Hindlimb muscle (tissue), 1 donor: ENCODE measurements around the gene OR52A1. TPM values are rescaled to one million over a fixed set of nuclear protein-coding genes. Genes with fewer than 3 reads are reported as not detected.
"Not testable (repeated sequence)": the region's sequence is repeated elsewhere in the genome, so short reads cannot be mapped to it uniquely, and the experiment has no call there.

Experiments
- DNase-seq: peaks from one replicate; pipeline ENCODE4 v3.0.0-alpha.2; 2013
- polyA plus RNA-seq: library from polyadenylated mRNA; unstranded; fragments of 120-200 nt; gene quantifications from one replicate; pipeline ENCODE4 v1.2.1, GENCODE V29; 2013; ENCODE audit not compliant: insufficient read length

The OR52A1 gene
- polyA plus RNA-seq, result not detected

- no peak for DNase-seq
Measured at GRCh38 chr11:5154657-5155056, at the start of gene OR52A1. Gene OR52A1, minus strand, starts transcription at chr11:5154757. Its CDS starts 2,388 bp downstream, at chr11:5152369.

DNA sequence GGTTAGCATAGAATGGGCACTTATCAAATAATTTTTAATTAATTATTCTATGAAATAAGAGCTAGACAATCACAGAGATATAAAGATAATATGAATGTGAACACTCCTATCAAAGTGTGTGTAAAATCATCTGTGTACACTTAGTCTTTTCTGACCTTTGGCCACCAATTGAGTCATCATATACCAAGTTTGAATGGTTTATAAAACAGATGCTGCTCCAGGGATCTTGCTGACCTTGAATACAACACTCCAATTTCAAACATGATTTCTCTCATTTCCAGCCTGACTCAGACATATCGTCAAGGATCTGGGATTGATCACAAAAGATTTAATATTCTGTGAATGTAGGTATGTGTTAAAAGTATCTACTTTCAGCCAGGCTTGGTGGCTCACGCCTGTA is 48.8 kb upstream of the OR52A1 start:
- no peak for DNase-seq

- no peak for DNase-seq
Measured at GRCh38 chr11:5200582-5200981, 46.0 kb upstream of the OR52A1 start, which contains the start of gene OR51V1. Gene OR51V1, minus strand, starts transcription at chr11:5200682. Its CDS starts 0 bp downstream, at chr11:5200682.

- DNase-seq, result no peak
Measured at GRCh38 chr11:5198285-5198684, 43.7 kb upstream of the OR52A1 start.

DNA sequence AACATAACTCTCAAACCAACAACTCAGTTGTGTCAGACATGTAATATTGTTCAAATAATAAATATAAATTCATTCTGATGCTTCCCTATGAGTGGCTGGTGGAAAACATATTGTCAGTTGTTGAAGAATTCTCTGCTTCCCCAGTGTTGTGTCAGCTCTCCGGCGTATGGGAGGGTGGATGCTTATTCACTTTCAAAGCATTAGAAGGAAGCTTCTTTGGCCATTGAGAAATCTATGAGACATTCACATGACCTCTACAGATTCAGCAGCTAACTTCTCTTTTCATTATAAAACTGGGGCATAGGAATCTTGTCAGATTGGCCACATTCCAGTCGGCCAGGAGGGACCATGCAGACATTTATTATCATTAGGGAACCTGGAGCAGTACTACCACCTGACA is 43.0 kb upstream of the OR52A1 start:
- DNase-seq, result no peak

DNA sequence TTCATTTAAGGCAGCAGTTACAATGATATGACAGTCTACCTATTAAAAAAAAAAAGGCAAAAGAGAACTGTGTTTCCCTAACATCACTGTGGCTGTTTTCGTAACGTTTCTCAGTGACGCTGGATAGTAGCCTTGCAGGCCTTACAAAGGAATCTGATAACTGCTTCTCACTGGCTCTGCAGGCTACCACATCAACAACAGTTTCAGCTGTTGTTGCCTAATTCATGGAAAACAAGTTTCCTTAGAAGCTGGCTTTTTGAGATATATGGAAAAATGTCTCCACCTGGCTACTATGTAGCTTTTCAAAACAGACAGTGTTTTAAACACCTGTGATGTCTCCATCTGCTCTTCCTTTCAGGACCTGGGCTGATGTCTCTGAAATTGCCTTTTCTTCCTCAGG is 42.2 kb upstream of the OR52A1 start:
- DNase-seq, result no peak

DNA sequence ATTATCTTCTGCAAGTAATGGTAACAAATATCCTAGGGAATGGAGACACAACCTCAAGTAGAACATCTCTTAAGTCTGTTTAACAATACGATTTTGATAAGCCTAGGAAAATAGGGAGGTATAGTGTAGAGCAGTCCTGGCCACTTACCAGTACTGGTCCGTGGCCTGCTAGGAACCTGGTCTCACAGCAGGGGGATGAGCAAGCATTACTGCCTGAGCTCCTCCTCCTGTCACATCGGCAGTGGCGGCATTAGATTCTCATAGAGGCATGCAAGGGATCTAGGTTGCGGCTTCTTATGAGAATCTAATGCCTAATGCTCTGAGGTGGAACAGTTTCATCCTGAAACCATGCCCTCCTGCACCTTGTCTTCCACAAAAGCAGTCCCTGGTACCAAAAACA is 41.5 kb upstream of the OR52A1 start:
- no peak for DNase-seq

DNA sequence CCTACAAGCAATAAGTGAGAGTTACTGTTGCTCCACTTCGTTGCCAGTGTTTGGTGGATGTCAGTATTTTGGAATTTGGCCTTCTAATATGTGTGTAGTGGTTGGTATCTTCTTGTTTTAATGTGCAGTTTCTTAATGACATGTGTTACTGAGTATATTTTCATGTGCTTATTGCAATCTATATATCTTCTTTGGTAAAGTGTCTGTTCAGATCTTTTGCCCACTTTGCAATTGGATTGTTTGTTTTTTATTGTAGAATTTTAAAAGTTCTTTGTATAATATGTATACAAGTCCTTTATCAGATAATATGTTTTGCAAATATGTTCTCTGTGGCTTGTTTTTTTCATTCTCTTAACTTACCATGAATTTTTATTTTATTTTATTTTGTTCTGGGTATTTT is 38.2 kb upstream of the OR52A1 start:
- no peak for DNase-seq

GRCh38 chr11:5188201-5188600 is 33.6 kb upstream of the OR52A1 start:
- no peak for DNase-seq

- DNase-seq, result no peak
Measured at GRCh38 chr11:5178046-5178837, 23.7 kb upstream of the OR52A1 start.

DNA sequence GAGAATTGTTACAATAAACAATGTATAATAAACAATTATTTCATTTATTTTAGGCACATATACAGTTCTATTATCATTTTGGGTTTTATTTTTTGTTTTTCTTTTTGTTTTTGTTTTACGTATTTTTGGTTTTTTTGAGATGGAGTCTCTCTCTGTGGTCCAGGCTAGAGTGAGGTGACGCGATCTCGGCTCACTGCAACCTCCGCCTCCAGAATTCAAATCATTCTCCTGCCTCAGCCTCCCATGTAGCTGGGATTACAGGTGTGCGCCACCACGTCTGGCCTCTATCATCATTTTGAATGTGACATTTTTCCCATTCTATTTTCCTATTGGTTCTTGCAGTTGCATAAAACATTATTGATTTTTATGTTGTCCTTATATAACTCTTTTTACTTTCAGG is 20.4 kb upstream of the OR52A1 start:
- no peak for DNase-seq

- no peak for DNase-seq
Measured at GRCh38 chr11:5171856-5172255, 17.3 kb upstream of the OR52A1 start.

GRCh38 chr11:5165898-5166297 is 11.3 kb upstream of the OR52A1 start:
- DNase-seq, result not testable (repeated sequence)

DNA sequence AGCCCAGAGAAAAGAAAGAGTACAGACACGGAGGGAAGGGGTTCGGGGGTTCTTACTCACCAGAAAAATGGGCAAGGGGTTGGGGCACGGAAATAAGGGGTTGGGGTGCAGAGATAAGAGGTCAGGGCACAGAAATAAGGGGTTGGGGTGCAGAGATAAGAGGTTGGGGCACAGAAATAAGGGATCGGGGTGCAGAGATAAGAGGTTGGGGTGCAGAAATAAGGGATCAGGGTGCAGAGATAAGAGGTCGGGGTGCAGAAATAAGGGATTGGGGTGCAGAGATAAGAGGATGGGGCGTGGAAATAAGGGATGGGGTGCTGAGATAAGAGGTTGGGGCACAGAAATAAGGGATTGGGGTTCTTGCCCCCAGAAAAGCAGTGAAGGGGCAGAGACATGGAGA is 10.2 kb upstream of the OR52A1 start:
- DNase-seq, result not testable (repeated sequence)

GRCh38 chr11:5161045-5161444 is 6.5 kb upstream of the OR52A1 start:
- not testable (repeated sequence) for DNase-seq

- not testable (repeated sequence) for DNase-seq
Measured at GRCh38 chr11:5160217-5160616, 5.7 kb upstream of the OR52A1 start.

DNA sequence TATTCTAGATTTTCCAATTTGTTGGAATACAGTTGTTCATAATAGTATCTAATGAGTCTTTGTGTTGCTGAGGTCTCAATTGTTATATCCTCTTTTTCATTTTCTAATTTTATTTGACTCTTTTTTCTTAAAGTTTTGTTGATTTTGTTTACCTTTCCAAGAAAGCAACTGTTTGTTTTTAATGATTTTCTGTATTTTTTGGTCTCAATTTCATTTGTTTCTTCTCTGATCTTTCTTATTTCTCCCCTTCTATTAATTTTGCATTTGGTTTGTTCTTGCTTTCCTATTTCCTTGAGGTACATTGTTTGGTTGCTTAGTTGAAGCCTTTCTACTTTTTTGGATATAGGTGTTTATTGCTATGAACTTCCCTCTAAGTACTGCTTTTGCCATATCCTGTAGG is 5.2 kb upstream of the OR52A1 start:
- DNase-seq, result no peak

DNA sequence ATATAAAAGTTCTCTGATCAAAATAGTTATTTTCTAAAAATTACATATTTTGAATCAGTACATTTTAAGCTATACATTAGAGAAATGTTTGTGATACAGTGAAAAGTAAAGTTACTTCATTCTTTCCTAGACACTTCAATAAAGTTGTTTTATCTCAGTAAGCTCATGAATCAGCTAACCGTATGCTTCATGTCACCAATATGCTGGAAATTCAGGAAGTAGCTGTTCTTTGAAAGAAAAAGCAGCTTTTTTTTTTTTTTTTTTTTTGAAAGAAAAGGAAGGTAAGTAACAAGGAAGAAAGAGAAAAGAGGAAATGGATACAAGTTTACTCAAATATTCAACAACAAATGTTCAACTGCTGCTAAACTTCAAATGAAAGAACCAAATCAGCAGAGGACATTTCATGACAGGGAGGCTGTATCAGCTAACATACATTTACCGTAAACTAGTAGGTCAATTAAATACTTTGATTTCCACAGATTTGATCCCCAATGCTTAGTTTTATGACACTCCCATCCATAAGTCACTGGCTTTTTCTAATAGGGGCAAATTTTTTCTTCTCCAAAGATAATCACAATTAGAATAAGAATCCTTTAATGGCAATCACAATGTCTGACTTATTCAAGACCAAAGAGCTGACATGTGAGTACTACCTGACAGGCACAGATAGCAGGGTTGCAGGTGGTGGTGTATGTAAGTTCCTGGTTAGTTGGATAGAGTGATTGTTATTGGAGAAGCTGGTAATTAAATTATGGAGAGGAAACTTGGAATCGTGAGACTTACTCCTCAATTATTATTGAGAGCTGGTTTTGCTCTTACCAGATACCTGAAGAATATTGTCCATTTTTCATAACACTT is 754 bp downstream of the OR52A1 start:
- DNase-seq, result no peak

DNA sequence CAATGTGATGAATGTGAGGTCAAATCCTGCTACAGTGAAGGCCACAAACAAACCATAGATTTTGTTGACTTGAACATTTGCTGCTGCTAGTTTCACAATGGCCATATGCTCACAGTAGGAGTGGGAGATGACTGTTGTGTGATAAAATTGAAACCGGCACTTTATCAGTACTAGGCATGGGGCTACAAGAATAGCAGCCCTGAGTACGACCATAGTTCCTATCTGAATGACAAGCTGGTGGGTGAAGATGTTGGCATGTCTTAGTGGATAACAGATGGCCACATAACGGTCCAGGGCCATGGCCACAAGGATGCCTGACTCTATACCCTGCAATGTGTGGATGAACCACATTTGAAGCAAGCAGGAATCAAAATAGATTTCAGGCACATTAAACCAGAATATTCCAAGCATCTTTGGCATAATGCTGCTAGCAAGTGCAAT is 2.8 kb downstream of the OR52A1 start:
- DNase-seq, result no peak

DNA sequence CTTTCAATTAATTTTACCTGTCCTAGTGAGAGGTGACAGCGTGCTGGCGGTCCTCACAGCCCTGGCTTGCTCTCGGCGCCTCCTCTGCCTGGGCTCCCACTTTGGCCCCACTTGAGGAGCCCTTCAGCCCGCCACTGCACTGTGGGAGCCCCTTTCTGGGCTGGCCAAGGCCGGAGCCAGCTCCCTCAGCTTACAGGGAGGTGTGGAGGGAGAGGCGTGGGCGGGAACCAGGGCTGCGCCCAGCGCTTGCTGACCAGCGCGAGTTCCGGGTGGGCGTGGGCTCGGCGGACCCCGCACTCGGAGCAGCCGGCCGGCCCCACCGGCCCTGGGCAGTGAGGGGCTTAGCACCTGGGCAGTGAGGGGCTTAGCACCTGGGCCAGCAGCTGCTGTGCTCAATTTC is 10.4 kb downstream of the OR52A1 start:
- not testable (repeated sequence) for DNase-seq

- DNase-seq, result no peak
Measured at GRCh38 chr11:5137996-5138395, 16.6 kb downstream of the OR52A1 start, which contains the start of gene OR52A5. Gene OR52A5, minus strand, starts transcription at chr11:5138356. Its CDS starts 5,714 bp downstream, at chr11:5132642.

- no peak for DNase-seq
Measured at GRCh38 chr11:5137014-5137413, 17.5 kb downstream of the OR52A1 start.

DNA sequence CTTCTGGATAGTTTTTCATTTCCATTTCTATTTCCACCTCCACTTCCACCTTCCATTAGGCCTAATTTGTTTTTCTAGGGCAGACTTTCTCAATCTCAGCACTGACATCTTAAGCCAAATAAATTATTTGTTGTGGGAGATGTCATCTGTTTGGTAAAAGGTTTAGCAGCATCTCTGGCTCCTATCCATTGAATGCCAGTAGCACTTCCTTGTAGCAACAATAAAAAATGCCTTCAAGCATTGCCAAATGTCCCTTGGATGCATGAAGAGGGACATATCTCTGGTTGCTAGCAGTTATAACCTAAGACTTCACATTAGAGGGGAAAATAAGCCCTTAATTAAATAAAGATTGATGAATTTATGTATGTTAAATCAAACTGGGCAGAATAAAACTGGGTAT is 18.3 kb downstream of the OR52A1 start:
- DNase-seq, result no peak
